Measurements from ENCODE around the gene KLHL11. TPM values are rescaled to one million over a fixed set of nuclear protein-coding genes. Genes with fewer than 3 reads are reported as not detected.

The KLHL11 gene
- total and polyA plus RNA-seq, 2 experiments from 2014 or later = 21.3 to 29.2 TPM

GRCh38 chr17:41910701-41911391, 45.6 kb upstream of the KLHL11 start:
- Histone ChIP-seq H3K27ac (no peak overlapping the region), H3K4me1 (ENCODE audit: low read depth) (no peaks in the 10 kb centered on the region), H3K9me3 (ENCODE audit: low read depth) (no peaks in the 10 kb centered on the region), H3K36me3 (peaks cover 47% of the 10 kb centered on the region), H3K4me3 (no peak overlapping the region), H3K27me3 (no peaks in the 10 kb centered on the region)
- peak in 1 of 2 donors; percentile 90 for DNase-seq (ENCODE audit: low read depth in 1 of 2, low spot score in 1 of 2)
- TF ChIP-seq CTCF (IDR thresholded peaks at IDR 0.05; ENCODE audit: low read depth, low read length) = no peak

DNA sequence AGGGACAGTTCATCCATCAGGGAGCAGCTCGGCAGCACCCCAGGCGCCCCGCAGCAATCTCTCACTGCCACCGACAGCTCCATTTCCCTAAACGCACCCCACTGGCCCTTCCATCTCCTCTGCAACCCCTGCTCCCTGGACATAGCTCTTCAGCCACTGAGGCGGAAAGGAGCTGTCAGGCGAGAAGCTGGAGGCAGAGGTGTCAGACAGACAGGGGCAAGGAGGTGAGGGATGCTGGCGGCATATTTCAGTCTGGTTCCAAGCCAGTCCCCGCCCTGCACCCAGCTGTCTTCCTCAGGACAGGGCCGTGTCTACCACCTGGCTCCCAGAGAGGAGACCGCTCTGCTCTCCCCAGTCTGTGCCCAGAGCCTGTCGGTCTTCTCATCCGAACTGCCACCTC, 43.9 kb upstream of the KLHL11 start:
- H3K27me3 ChIP-seq = no peaks in the 10 kb centered on the region
- no peak for TF ChIP-seq CTCF (IDR thresholded peaks at IDR 0.05; ENCODE audit: low read depth, low read length)
- H3K9me3 ChIP-seq (ENCODE audit: low read depth) = no peaks in the 10 kb centered on the region
- H3K4me3 ChIP-seq = no peak overlapping the region
- H3K36me3 ChIP-seq = peaks cover 62% of the 10 kb centered on the region
- no peak overlapping the region for H3K27ac ChIP-seq
- H3K4me1 ChIP-seq (ENCODE audit: low read depth) = no peaks in the 10 kb centered on the region
- no peak for DNase-seq (ENCODE audit: low read depth in 1 of 2, low spot score in 1 of 2)

GRCh38 chr17:41907633-41908539, 42.7 kb upstream of the KLHL11 start:
- Histone ChIP-seq H3K27ac (no peak overlapping the region), H3K9me3 (ENCODE audit: low read depth) (no peaks in the 10 kb centered on the region), H3K36me3 (peaks cover 63% of the 10 kb centered on the region), H3K27me3 (no peaks in the 10 kb centered on the region), H3K4me3 (no peak overlapping the region), H3K4me1 (ENCODE audit: low read depth) (no peaks in the 10 kb centered on the region)
- no peak for DNase-seq (ENCODE audit: low read depth in 1 of 2, low spot score in 1 of 2)
- TF ChIP-seq CTCF (IDR thresholded peaks at IDR 0.05; ENCODE audit: low read depth, low read length) = no peak

DNA sequence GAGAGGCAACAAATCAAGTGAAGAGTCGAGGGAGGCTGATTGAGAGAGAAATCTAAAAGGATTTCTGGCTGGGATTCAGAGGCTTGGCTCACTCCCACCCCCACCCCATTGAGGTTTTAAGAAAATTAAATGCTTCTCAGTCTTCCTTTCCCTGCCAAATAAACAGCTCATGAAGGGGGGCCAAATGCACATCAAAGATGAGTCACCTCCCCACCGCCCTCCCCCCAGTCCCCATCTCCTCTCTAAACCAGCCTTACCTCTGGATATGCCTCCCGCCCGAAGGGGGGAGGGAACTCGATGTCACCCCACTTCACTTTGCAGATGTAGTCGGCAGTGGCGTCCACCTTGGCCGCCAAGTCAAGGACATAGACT, 41.9 kb upstream of the KLHL11 start:
- no peak for TF ChIP-seq CTCF (IDR thresholded peaks at IDR 0.05; ENCODE audit: low read depth, low read length)
- H3K9me3 ChIP-seq (ENCODE audit: low read depth) = no peaks in the 10 kb centered on the region
- no peak overlapping the region for H3K4me3 ChIP-seq
- peaks cover 60% of the 10 kb centered on the region for H3K36me3 ChIP-seq
- H3K27ac ChIP-seq = no peak overlapping the region
- no peaks in the 10 kb centered on the region for H3K4me1 ChIP-seq (ENCODE audit: low read depth)
- no peaks in the 10 kb centered on the region for H3K27me3 ChIP-seq
- peak in 1 of 2 donors; percentile 68 for DNase-seq (ENCODE audit: low read depth in 1 of 2, low spot score in 1 of 2)

DNA sequence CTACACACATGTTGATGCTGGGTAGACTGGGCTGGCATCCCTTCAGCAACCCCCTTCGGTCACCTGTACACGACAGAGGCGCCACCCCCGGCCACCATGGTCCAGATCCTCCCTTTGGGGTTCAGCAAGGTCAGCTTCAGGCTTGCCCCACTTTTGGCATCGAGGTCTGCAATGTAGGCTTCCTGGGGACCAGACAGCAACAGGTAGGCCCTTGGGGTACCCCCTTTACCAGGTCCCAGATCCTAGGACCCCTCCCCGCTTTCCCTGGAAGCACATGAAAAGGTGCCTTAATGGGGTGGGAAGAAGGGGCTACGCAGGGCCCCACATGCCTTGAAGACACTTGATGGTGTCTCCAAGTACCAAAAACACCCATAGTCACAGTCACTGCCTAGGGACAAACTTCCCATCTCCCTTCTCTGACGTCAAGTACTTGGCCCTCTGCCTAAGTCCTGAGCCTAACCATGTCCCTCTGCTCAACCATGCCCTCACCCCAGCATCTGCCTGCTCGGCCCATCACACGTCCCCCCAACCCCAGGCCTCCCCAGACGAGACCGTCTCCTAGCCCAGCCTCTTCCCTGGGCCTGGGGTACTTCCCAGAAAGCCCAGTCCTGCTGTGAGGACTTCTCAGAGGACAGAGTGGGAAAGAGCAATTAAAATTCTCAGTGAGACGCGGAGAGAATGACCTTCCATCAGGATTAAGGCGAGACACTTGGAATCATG, 41.4 kb upstream of the KLHL11 start:
- TF ChIP-seq CTCF (IDR thresholded peaks at IDR 0.05; ENCODE audit: low read depth, low read length) = no peak
- Histone ChIP-seq H3K4me1 (ENCODE audit: low read depth) (no peaks in the 10 kb centered on the region), H3K9me3 (ENCODE audit: low read depth) (no peaks in the 10 kb centered on the region), H3K4me3 (no peak overlapping the region), H3K27me3 (no peaks in the 10 kb centered on the region), H3K36me3 (peaks cover 57% of the 10 kb centered on the region), H3K27ac (no peak overlapping the region)
- no peak for DNase-seq (ENCODE audit: low read depth in 1 of 2, low spot score in 1 of 2)
